GM12878 (cell line): ENCODE measurements around the gene KDM1B. TPM values are rescaled to one million over a fixed set of nuclear protein-coding genes. Genes with fewer than 3 reads are reported as not detected.

Source experiments
- BACH1 ChIP-seq: fragments of 450-650 bp; IDR thresholded peaks from 2 replicates; pipeline ENCODE4 v1.6.1; 2017; ENCODE audit warnings: mild to moderate bottlenecking, borderline replicate concordance
- BCL11A ChIP-seq: IDR thresholded peaks from 2 replicates; pipeline ENCODE4 v1.6.1; 2011; ENCODE audit warnings: low read depth, low read length
- CBX5 ChIP-seq: sonication (generic); IDR thresholded peaks from 2 replicates; pipeline ENCODE4 v1.6.1; 2016; ENCODE audit warnings: low read depth, moderate library complexity, mild to moderate bottlenecking, inconsistent platforms
- CEBPB ChIP-seq, 2 experiments: fragments of 150-350 bp in 1 of 2; IDR thresholded peaks; 2 replicates each; pipeline ENCODE4 v1.6.1; 2012 to 2014; ENCODE audit warnings: low read depth in 2 of 2, low read length in 2 of 2, borderline replicate concordance in 1 of 2, inconsistent platforms in 1 of 2
- EZH2 ChIP-seq: IDR thresholded peaks from 2 replicates; pipeline ENCODE4 v1.6.1; 2012; ENCODE audit warnings: low read depth, mild to moderate bottlenecking, control low read depth, inconsistent platforms, low read length, borderline replicate concordance; ENCODE audit not compliant: control insufficient read depth
- JUNB ChIP-seq: IDR thresholded peaks from 2 replicates; pipeline ENCODE4 v1.6.1; 2016; ENCODE audit warnings: antibody characterized with exemption, mild to moderate bottlenecking
- MTA2 ChIP-seq: fragments of 450-650 bp; IDR thresholded peaks from 2 replicates; pipeline ENCODE4 v1.6.1; 2016; ENCODE audit warnings: low read depth, mild to moderate bottlenecking, moderate library complexity
- MTA3 ChIP-seq: IDR thresholded peaks from 2 replicates; pipeline ENCODE4 v1.6.1; 2012; ENCODE audit warnings: low read length, inconsistent platforms, borderline replicate concordance
- NFYA ChIP-seq: IDR thresholded peaks from 2 replicates; pipeline ENCODE4 v1.6.1; 2011; ENCODE audit warnings: low read depth, mild to moderate bottlenecking, low read length, improper control_type of control experiment, borderline replicate concordance
- PML ChIP-seq: IDR thresholded peaks from 2 replicates; pipeline ENCODE4 v1.6.1; 2012; ENCODE audit warnings: low read length, inconsistent platforms
- POLR2AphosphoS5 ChIP-seq: IDR thresholded peaks from 2 replicates; pipeline ENCODE4 v1.6.1; 2011; ENCODE audit warnings: mild to moderate bottlenecking, low read length, inconsistent platforms
- RAD51 ChIP-seq: fragments of 450-650 bp; IDR thresholded peaks from 2 replicates; pipeline ENCODE4 v1.6.1; 2016; ENCODE audit warnings: moderate library complexity, mild to moderate bottlenecking, inconsistent platforms
- SMAD5 ChIP-seq: IDR thresholded peaks from 2 replicates; pipeline ENCODE4 v1.6.1; 2016; ENCODE audit warnings: antibody characterized with exemption, low read depth
- SP1 ChIP-seq: IDR thresholded peaks from one replicate; pipeline ENCODE4 v1.6.1; 2011; ENCODE audit warnings: low read depth, low read length
- STAT1 ChIP-seq: fragments of 450-650 bp; conservative IDR thresholded peaks from 2 replicates; pipeline ENCODE4 v1.6.1; 2014; ENCODE audit warnings: antibody characterized with exemption, mild to moderate bottlenecking
- SUPT20H ChIP-seq: IDR thresholded peaks from 2 replicates; pipeline ENCODE4 v1.6.1; 2011; ENCODE audit warnings: low read depth, mild to moderate bottlenecking, low read length, moderate library complexity, borderline replicate concordance; ENCODE audit not compliant: control insufficient read depth
- TAF1 ChIP-seq: IDR thresholded peaks from 2 replicates; pipeline ENCODE4 v1.6.1; 2011; ENCODE audit warnings: mild to moderate bottlenecking, low read depth, low read length, borderline replicate concordance
- polyA plus RNA-seq, 11 experiments: library from polyadenylated mRNA; depleted of rRNA in 4 of 11; unstranded in 6 of 11; stranded (reverse) in 5 of 11; fragments of >200 nt; fragmentation: Nextera tagmentation in 4 of 11; fragmentation: Illumina TruSeq in 1 of 11; extraction: Ambion mirVana in 4 of 11; extraction: Trizol in 1 of 11; gene quantifications; 1 replicate in 1 of 11; 2 replicates in 10 of 11; pipeline versions ENCODE4 v1.2.1 to v1.2.3, GENCODE V29; 2011 to 2016; ENCODE audit warnings: inconsistent platforms in 2 of 11, missing spikeins in 2 of 11, low read depth in 1 of 11
- total RNA-seq, 4 experiments: library from RNA; depleted of rRNA in 3 of 4; stranded (reverse); fragments of >200 nt in 3 of 4; fragmentation: Illumina TruSeq in 1 of 4; extraction: Trizol in 1 of 4; gene quantifications; 2 replicates each; pipeline versions ENCODE4 v1.2.1 to v1.2.3, GENCODE V29; 2013 to 2021
- TF ChIP-seq, protein P1 (sequence below): fragments of 450-650 bp; IDR thresholded peaks from 2 replicates; pipeline ENCODE4 v1.6.1; 2018; ENCODE audit warnings: borderline replicate concordance, mild to moderate bottlenecking; ENCODE audit not compliant: partially characterized antibody
- TF ChIP-seq, protein P2 (sequence below): fragments of 450-650 bp; IDR thresholded peaks from 2 replicates; pipeline ENCODE4 v1.6.1; 2017; ENCODE audit warnings: borderline replicate concordance
- TF ChIP-seq, protein P3 (sequence below): fragments of 450-650 bp; IDR thresholded peaks from 2 replicates; pipeline ENCODE4 v1.6.1; 2016; ENCODE audit warnings: mild to moderate bottlenecking, moderate library complexity, borderline replicate concordance

The KDM1B gene
- total and polyA plus RNA-seq, 10 of the 15 experiments (the other 5 are each of a cell fraction or from before 2014, with no cell fraction given) = 1.7 to 22.5 (median 13.9) TPM

DNA sequence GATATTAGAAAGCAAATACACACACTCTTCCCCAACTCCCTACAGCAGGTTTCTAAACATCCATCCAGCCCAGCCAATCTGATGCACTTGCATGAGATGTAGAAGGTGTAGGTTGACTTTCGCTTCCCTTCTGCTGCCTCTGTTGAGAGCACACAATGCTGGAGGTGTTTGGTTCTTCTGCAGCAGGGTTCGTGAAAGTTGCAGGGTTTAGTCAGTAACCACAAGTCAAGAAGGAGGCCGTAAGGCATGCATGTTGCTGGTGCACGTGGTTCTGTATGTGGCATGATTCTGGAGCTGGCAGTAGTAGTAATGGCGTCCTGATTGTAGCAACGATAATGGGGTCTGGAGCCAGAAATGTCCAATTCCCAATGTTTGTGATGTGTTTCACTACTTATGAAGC is 56.1 kb downstream of the KDM1B start (continued):
- TF ChIP-seq, protein P1, sequence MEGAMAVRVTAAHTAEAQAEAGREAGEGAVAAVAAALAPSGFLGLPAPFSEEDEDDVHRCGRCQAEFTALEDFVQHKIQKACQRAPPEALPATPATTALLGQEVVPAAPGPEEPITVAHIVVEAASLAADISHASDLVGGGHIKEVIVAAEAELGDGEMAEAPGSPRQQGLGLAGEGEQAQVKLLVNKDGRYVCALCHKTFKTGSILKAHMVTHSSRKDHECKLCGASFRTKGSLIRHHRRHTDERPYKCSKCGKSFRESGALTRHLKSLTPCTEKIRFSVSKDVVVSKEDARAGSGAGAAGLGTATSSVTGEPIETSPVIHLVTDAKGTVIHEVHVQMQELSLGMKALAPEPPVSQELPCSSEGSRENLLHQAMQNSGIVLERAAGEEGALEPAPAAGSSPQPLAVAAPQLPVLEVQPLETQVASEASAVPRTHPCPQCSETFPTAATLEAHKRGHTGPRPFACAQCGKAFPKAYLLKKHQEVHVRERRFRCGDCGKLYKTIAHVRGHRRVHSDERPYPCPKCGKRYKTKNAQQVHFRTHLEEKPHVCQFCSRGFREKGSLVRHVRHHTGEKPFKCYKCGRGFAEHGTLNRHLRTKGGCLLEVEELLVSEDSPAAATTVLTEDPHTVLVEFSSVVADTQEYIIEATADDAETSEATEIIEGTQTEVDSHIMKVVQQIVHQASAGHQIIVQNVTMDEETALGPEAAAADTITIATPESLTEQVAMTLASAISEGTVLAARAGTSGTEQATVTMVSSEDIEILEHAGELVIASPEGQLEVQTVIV = peak; percentile 85
- peak; percentile 25 for TF ChIP-seq JUNB
- TF ChIP-seq MTA3 = peak; percentile 67; the same call in 1 of the 2 replicates
- peak; percentile 56; the same call in 1 of the 2 replicates for TF ChIP-seq PML
- TF ChIP-seq MTA2 = peak; percentile 65; the same call in 1 of the 2 replicates
- peak; percentile 45; the same call in 1 of the 2 replicates for TF ChIP-seq BACH1
- TF ChIP-seq, protein P2, sequence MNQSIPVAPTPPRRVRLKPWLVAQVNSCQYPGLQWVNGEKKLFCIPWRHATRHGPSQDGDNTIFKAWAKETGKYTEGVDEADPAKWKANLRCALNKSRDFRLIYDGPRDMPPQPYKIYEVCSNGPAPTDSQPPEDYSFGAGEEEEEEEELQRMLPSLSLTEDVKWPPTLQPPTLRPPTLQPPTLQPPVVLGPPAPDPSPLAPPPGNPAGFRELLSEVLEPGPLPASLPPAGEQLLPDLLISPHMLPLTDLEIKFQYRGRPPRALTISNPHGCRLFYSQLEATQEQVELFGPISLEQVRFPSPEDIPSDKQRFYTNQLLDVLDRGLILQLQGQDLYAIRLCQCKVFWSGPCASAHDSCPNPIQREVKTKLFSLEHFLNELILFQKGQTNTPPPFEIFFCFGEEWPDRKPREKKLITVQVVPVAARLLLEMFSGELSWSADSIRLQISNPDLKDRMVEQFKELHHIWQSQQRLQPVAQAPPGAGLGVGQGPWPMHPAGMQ = no peak
- TF ChIP-seq NFYA = no peak
- TF ChIP-seq RAD51 = peak; percentile 82
- TF ChIP-seq, protein P3, sequence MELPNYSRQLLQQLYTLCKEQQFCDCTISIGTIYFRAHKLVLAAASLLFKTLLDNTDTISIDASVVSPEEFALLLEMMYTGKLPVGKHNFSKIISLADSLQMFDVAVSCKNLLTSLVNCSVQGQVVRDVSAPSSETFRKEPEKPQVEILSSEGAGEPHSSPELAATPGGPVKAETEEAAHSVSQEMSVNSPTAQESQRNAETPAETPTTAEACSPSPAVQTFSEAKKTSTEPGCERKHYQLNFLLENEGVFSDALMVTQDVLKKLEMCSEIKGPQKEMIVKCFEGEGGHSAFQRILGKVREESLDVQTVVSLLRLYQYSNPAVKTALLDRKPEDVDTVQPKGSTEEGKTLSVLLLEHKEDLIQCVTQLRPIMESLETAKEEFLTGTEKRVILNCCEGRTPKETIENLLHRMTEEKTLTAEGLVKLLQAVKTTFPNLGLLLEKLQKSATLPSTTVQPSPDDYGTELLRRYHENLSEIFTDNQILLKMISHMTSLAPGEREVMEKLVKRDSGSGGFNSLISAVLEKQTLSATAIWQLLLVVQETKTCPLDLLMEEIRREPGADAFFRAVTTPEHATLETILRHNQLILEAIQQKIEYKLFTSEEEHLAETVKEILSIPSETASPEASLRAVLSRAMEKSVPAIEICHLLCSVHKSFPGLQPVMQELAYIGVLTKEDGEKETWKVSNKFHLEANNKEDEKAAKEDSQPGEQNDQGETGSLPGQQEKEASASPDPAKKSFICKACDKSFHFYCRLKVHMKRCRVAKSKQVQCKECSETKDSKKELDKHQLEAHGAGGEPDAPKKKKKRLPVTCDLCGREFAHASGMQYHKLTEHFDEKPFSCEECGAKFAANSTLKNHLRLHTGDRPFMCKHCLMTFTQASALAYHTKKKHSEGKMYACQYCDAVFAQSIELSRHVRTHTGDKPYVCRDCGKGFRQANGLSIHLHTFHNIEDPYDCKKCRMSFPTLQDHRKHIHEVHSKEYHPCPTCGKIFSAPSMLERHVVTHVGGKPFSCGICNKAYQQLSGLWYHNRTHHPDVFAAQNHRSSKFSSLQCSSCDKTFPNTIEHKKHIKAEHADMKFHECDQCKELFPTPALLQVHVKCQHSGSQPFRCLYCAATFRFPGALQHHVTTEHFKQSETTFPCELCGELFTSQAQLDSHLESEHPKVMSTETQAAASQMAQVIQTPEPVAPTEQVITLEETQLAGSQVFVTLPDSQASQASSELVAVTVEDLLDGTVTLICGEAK = no peak
- no peak for TF ChIP-seq SMAD5
- TF ChIP-seq CEBPB (IDR thresholded peaks at IDR 0.05; ENCODE audit: borderline replicate concordance in 1 of 2, low read depth in 2 of 2, low read length in 2 of 2) = no peak
- no peak for TF ChIP-seq STAT1
- no peak for TF ChIP-seq SUPT20H
- TF ChIP-seq TAF1 = peak; percentile 65; the same call in 1 of the 2 replicates
- peak; percentile 80; the same call in 1 of the 2 replicates for TF ChIP-seq CBX5
- TF ChIP-seq EZH2 = no peak
- TF ChIP-seq POLR2AphosphoS5 = peak; percentile 49; the same call in 1 of the 2 replicates
- peak; percentile 78 for TF ChIP-seq BCL11A
- peak; percentile 44 for TF ChIP-seq SP1
